ENCODE results near the gene TMEM245.

TMEM245 gene

DNA sequence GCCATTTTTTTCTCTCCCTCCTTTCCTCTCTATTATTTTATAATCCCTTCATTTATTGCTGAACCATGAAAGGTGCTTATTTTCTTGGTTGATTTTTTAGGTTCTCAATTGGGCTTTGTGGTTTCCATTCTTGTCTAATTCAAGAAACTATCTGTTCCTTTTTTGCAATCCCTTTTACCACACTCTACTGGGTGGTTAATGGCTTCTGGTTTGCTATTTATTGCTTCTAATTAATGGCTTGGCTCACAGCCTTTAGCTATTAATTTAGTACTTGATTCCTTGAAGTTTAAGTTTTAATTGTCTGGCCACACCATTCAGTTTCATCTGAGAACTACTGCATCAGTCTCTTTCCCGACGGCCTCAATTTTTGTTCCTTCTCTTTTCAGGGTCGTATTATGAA is 41.7 kb upstream of the TMEM245 start:
- H3K27me3 ChIP-seq = no peaks in the 10 kb centered on the region
- peak overlapping the region in 9 of 11 experiments; percentile 6 to 59 (median 25); a peak in 16 of 22 replicates for H3K4me2 ChIP-seq
- H4K20me1 ChIP-seq = no peaks in the 10 kb centered on the region
- no peak overlapping the region for H3K27ac ChIP-seq
- H3K36me3 ChIP-seq = no peaks in the 10 kb centered on the region
- no peak overlapping the region for H3K9ac ChIP-seq
- no peak overlapping the region for H3K4me3 ChIP-seq
- TF ChIP-seq Cebpa-rat (IDR thresholded peaks at IDR 0.05) = no peak
- H3K4me1 ChIP-seq = peaks cover 6 to 25% (median 20%) of the 10 kb centered on the region in 10 experiments; a peak in 19 of 20 replicates
- peaks cover 0 to 15% (median 7%) of the 10 kb centered on the region in 11 experiments; a peak in 11 of 22 replicates for H3K9me3 ChIP-seq (replicated peaks in 1 of 11)

DNA sequence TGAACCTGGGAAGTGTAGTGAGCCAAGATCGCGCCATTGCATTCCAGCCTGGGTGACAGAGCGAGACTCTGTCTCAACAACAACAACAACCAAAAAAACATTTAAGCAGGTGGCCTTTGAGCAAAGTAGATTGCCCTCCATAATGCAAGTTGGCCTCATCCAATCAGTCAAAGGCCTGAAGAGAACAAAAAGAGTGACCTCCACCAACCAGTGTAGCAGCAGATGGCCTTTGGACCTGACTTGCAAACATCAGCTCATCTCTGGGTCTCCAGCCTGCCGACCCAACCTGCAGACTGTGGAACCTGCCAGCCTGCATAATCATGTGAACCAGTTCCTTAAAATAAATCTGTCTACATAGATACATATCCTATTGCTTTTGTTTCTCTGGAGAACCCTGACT is 39.8 kb upstream of the TMEM245 start:
- Histone ChIP-seq H3K27ac (no peak overlapping the region), H3K4me1 (peaks cover 6 to 31% (median 22%) of the 10 kb centered on the region in 10 experiments; a peak in 19 of 20 replicates), H3K27me3 (no peaks in the 10 kb centered on the region), H3K36me3 (no peaks in the 10 kb centered on the region), H3K9ac (no peak overlapping the region), H3K9me3 (replicated peaks in 1 of 11) (peaks cover 0 to 5% (median 4%) of the 10 kb centered on the region in 11 experiments; a peak in 9 of 22 replicates), H4K20me1 (no peaks in the 10 kb centered on the region), H3K4me2 (no peak overlapping the region), H3K4me3 (no peak overlapping the region)
- no peak for TF ChIP-seq Cebpa-rat (IDR thresholded peaks at IDR 0.05)

DNA sequence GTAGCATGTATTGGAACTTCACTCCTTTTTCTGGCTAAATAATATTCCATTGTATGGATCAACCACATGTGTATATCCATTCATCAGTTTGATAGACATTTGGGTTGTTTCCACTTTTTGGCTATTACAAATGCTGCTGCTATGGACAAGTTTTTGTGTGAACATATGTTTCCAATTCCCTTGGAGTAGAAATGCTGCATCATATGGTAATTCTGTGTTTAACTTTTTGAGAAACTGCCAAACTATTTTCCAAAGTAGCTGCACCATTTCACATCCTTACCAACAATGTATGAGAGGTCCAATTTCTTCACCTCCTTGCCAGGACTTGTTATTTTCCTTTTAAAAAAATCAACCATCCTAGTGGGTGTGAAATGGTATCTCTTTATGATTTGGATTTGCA is 38.9 kb upstream of the TMEM245 start:
- H3K9ac ChIP-seq = no peak overlapping the region
- TF ChIP-seq Cebpa-rat (IDR thresholded peaks at IDR 0.05) = no peak
- H3K4me1 ChIP-seq = peaks cover 0 to 31% (median 14%) of the 10 kb centered on the region in 10 experiments; a peak in 18 of 20 replicates
- no peaks in the 10 kb centered on the region for H3K27me3 ChIP-seq
- H3K4me3 ChIP-seq = no peak overlapping the region
- H3K36me3 ChIP-seq = no peaks in the 10 kb centered on the region
- peaks cover 6 to 14% (median 11%) of the 10 kb centered on the region in 11 experiments for H3K9me3 ChIP-seq (replicated peaks in 1 of 11)
- H3K4me2 ChIP-seq = no peak overlapping the region
- H3K27ac ChIP-seq = no peak overlapping the region
- H4K20me1 ChIP-seq = no peaks in the 10 kb centered on the region

DNA sequence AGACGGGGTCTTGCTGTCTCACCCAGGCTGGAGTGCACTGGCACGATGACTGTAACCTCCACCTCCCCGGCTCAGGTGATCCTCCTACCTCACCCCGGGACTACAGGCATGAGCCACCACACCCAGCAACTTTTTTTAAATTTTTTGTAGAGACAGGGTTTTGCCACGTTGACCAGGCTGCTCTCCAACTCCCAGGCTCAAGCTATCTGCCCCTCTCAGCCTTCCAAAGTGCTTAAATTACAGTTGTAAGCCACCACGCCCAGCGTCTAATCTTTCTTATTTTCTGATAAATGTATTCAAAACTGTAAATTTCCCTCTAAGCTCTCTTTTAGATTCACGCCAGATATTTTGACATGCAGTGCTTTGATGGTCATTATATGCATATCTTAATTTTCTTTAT is 37.0 kb upstream of the TMEM245 start:
- peaks cover 0 to 27% (median 11%) of the 10 kb centered on the region in 10 experiments; a peak in 15 of 20 replicates for H3K4me1 ChIP-seq
- no peak overlapping the region for H3K27ac ChIP-seq
- peaks cover 14 to 32% (median 26%) of the 10 kb centered on the region in 11 experiments for H3K9me3 ChIP-seq (replicated peaks in 1 of 11)
- H3K9ac ChIP-seq = no peak overlapping the region
- no peaks in the 10 kb centered on the region for H3K27me3 ChIP-seq
- H4K20me1 ChIP-seq = no peaks in the 10 kb centered on the region
- no peaks in the 10 kb centered on the region for H3K36me3 ChIP-seq
- H3K4me3 ChIP-seq = no peak overlapping the region
- H3K4me2 ChIP-seq = no peak overlapping the region
- no peak for TF ChIP-seq Cebpa-rat (IDR thresholded peaks at IDR 0.05)

DNA sequence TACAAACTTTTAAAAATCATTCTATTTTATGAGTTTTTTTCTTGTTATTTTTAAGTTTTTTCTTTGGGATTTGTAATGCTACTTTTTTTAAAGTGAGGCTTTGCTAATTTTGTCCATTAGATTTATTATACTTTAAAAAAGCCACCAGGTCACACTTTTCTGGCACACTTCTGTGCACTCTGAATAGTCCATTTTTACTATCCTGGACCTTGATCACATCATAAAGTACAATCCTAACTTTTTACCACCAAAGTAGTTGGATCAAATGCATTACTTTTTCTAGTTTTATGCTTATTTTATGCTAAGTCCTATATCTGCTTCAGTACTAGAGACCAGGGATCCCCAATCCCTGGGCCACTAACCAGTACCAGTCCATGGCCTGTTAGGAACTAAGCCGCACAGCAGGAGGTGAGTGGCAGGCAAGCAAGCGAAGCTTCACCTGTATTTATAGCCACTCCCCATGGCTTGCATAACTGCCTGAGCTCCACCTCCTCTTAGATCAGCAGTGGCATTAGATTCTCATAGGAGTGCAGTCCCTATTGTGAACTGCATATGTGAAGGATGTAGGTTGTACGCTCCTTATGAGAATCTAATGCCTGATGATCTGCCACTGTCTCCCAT is 31.3 kb upstream of the TMEM245 start:
- Histone ChIP-seq H3K4me1 (peaks cover 0 to 6% (median 0%) of the 10 kb centered on the region in 10 experiments; a peak in 5 of 20 replicates), H3K9me3 (replicated peaks in 1 of 11) (peaks cover 14 to 32% (median 28%) of the 10 kb centered on the region in 11 experiments), H3K9ac (no peak overlapping the region), H3K4me3 (no peak overlapping the region), H3K27me3 (no peaks in the 10 kb centered on the region), H4K20me1 (no peaks in the 10 kb centered on the region), H3K4me2 (no peak overlapping the region), H3K36me3 (no peaks in the 10 kb centered on the region), H3K27ac (no peak overlapping the region)
- TF ChIP-seq Cebpa-rat (IDR thresholded peaks at IDR 0.05) = no peak

DNA sequence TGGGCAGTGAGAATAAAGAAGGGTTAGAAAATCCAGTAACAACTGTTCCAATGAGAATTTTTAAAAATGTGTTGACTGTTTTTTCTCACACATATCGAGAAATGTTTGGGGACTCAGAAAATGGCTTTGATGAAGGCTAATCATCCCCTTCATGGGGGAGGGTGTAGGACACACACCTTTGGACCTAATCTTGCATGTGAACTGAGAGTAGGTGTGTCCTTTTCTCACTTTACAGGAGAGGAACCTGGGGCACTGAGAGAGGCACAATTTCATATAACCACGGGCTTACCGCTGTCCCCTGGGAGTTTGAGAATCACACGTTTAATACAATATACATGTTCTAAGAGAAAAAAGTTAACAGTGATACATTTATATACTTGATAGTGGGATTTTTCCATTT is 30.0 kb upstream of the TMEM245 start:
- H3K27ac ChIP-seq = no peak overlapping the region
- H3K27me3 ChIP-seq = no peaks in the 10 kb centered on the region
- H4K20me1 ChIP-seq = no peaks in the 10 kb centered on the region
- H3K4me3 ChIP-seq = no peak overlapping the region
- no peak overlapping the region for H3K9ac ChIP-seq
- H3K4me2 ChIP-seq = no peak overlapping the region
- no peaks in the 10 kb centered on the region for H3K4me1 ChIP-seq
- H3K36me3 ChIP-seq = no peaks in the 10 kb centered on the region
- TF ChIP-seq Cebpa-rat (IDR thresholded peaks at IDR 0.05) = no peak
- peaks cover 14 to 29% (median 24%) of the 10 kb centered on the region in 11 experiments for H3K9me3 ChIP-seq (replicated peaks in 1 of 11)

DNA sequence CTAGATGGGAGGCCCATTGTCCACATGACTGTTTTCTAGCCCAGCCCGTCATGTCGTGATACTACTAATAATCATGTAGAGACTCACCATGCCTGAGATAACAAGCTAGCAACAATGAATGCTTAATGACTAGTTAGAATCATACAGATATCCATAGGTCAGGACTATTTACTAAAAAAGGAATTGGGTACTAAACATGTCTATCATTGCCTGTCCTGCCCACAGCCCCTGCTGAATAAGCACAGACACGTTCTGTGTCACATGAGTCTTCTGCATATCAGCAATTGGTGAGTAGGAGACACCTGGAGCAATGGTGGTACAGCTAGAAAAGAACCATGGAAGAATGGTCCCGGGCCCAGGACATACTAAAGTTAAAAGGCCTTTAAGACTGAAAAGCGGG is 29.3 kb upstream of the TMEM245 start:
- H3K4me2 ChIP-seq = no peak overlapping the region
- H3K4me3 ChIP-seq = no peak overlapping the region
- H3K9me3 ChIP-seq (replicated peaks in 1 of 11) = peaks cover 13 to 26% (median 19%) of the 10 kb centered on the region in 11 experiments
- H4K20me1 ChIP-seq = no peaks in the 10 kb centered on the region
- H3K9ac ChIP-seq = no peak overlapping the region
- H3K36me3 ChIP-seq = no peaks in the 10 kb centered on the region
- H3K27me3 ChIP-seq = no peaks in the 10 kb centered on the region
- H3K4me1 ChIP-seq = peaks cover 0 to 2% (median under 1%) of the 10 kb centered on the region in 10 experiments; a peak in 4 of 20 replicates
- no peak for TF ChIP-seq Cebpa-rat (IDR thresholded peaks at IDR 0.05)
- no peak overlapping the region for H3K27ac ChIP-seq

DNA sequence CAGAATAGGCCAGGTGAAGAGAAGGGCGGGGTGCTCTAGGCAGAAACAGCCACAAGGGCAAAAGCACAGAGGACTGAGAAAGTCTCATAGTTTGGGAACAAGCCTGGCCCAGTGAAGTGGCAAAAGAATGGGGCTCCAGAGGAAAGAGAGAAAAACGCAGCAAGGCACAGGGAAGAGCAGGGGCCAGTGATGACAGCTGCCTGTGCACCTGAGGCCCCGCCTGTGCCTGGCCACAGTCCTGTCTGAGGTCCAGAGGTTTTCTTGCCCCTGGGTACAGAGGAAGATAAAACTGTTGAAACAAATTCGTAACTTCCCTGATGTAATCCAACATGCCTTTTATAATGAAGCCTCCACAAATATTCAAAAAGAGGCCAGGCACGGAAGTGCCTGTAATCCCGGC is 25.3 kb upstream of the TMEM245 start:
- Histone ChIP-seq H3K36me3 (no peaks in the 10 kb centered on the region), H3K9me3 (replicated peaks in 1 of 11) (no peaks in the 10 kb centered on the region), H4K20me1 (no peaks in the 10 kb centered on the region), H3K4me1 (peaks cover 0 to 7% (median 2%) of the 10 kb centered on the region in 10 experiments; a peak in 4 of 20 replicates), H3K27ac (no peak overlapping the region), H3K27me3 (no peaks in the 10 kb centered on the region), H3K4me2 (no peak overlapping the region), H3K9ac (no peak overlapping the region), H3K4me3 (no peak overlapping the region)
- no peak for TF ChIP-seq Cebpa-rat (IDR thresholded peaks at IDR 0.05)

DNA sequence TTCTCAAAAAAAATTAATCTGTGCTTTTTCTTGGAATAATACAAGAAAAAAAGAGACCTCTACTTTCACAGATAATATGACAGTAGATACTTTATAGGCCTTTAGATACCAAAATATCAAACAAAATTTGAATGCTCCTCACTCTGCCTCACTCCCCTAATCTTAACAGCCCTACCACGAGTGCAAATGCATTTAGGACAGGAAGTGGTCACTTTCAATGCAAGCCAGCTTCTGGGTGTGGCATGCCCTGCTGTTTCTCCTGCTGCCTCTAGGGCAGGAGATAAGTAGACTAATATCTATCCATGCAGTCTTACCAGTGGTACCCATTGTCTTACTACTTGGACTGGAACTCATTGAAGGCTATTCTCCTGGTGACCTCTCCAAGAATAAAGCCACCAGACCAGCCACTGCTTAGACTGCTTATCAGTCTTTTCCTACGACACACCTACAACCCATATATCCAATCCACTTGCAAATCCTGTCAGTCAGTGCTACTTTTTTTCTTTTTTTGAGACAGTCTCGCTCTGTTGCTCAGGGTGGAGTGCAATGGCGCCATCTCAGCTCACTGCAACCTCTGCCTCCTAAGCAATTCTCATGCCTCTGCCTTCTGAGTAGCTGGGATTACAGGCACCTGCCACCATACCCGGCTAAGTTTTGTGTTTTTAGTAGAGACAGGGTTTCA is 24.3 kb upstream of the TMEM245 start:
- Histone ChIP-seq H3K4me1 (peaks cover 0 to 7% (median 2%) of the 10 kb centered on the region in 10 experiments; a peak in 4 of 20 replicates), H3K4me3 (no peak overlapping the region), H4K20me1 (no peaks in the 10 kb centered on the region), H3K9ac (no peak overlapping the region), H3K9me3 (replicated peaks in 1 of 11) (no peaks in the 10 kb centered on the region), H3K36me3 (no peaks in the 10 kb centered on the region), H3K27ac (no peak overlapping the region), H3K4me2 (peak overlapping the region in 4 of 11 experiments; percentile 3 to 23 (median 13); a peak in 3 of 22 replicates), H3K27me3 (no peaks in the 10 kb centered on the region)
- TF ChIP-seq Cebpa-rat (IDR thresholded peaks at IDR 0.05) = no peak
